ENCODE measurements around the gene AP1AR. TPM values are rescaled to one million over a fixed set of nuclear protein-coding genes. Genes with fewer than 3 reads are reported as not detected.

The AP1AR gene
- total and polyA plus RNA-seq, 4 donors: 7.6 to 14.7 (median 7.8) TPM

DNA sequence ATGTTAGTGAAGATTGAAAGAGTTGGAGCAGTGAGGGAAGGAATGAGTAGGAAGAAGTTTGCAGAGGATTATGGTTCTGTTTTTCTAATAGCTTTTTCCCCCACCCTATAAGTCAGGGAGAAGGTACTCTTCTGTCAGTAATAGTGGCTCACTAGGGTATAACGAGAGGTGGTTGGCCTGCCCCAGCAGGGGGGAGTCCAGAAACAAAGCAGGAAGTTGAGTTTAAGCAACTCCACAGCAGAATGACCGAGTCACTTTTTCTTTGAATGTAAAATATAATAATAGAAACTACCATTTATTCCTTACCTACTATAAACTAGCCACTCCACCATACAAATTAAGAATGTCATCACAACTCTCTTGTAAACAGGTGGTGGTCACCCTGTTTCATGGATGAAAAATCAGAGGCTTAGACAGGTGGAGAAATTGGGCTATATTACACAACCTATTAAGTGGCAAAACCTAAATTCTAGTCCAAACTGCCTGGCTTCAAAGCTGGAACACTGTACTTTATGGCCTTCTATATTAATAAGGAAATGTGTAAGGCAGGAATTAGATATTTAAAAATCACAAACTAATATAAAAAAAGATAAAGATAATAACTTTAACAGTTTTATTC, 21.9 kb downstream of the AP1AR start:
- H3K4me1 ChIP-seq (ENCODE audit: control insufficient read depth in 4 of 4, insufficient read depth in 4 of 4, low read length in 3 of 4): peaks cover 0 to 5% (median 3%) of the 10 kb centered on the region in 4 donors
- no peak overlapping the region for H3K27ac ChIP-seq (ENCODE audit: low read depth in 1 of 2, low read length in 2 of 2)
- no peak overlapping the region for H3K4me3 ChIP-seq (ENCODE audit: low read depth in 1 of 3, low read length in 3 of 3)
- no peak for DNase-seq (ENCODE audit: low spot score)
- H3K9me3 ChIP-seq (ENCODE audit: control insufficient read depth in 4 of 4, low read length in 3 of 4): no peaks in the 10 kb centered on the region
- no peak overlapping the region for H3K9ac ChIP-seq (ENCODE audit: low read depth in 1 of 2, low read length in 2 of 2)
- 64% methylated on average over 2 of the region's 2 CpGs for WGBS
- TF ChIP-seq, protein P1, sequence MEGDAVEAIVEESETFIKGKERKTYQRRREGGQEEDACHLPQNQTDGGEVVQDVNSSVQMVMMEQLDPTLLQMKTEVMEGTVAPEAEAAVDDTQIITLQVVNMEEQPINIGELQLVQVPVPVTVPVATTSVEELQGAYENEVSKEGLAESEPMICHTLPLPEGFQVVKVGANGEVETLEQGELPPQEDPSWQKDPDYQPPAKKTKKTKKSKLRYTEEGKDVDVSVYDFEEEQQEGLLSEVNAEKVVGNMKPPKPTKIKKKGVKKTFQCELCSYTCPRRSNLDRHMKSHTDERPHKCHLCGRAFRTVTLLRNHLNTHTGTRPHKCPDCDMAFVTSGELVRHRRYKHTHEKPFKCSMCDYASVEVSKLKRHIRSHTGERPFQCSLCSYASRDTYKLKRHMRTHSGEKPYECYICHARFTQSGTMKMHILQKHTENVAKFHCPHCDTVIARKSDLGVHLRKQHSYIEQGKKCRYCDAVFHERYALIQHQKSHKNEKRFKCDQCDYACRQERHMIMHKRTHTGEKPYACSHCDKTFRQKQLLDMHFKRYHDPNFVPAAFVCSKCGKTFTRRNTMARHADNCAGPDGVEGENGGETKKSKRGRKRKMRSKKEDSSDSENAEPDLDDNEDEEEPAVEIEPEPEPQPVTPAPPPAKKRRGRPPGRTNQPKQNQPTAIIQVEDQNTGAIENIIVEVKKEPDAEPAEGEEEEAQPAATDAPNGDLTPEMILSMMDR (IDR thresholded peaks at IDR 0.05; ENCODE audit: low read depth, low read length, missing input control): no peak
- no peak for TF ChIP-seq TAF1 (conservative IDR thresholded peaks at IDR 0.05)
- no peak for TF ChIP-seq HNF4G (IDR thresholded peaks at IDR 0.05)
- TF ChIP-seq SP1 (IDR thresholded peaks at IDR 0.05): no peak
- TF ChIP-seq, protein P2, sequence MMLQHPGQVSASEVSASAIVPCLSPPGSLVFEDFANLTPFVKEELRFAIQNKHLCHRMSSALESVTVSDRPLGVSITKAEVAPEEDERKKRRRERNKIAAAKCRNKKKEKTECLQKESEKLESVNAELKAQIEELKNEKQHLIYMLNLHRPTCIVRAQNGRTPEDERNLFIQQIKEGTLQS (IDR thresholded peaks at IDR 0.05): no peak
- TF ChIP-seq, protein P3, sequence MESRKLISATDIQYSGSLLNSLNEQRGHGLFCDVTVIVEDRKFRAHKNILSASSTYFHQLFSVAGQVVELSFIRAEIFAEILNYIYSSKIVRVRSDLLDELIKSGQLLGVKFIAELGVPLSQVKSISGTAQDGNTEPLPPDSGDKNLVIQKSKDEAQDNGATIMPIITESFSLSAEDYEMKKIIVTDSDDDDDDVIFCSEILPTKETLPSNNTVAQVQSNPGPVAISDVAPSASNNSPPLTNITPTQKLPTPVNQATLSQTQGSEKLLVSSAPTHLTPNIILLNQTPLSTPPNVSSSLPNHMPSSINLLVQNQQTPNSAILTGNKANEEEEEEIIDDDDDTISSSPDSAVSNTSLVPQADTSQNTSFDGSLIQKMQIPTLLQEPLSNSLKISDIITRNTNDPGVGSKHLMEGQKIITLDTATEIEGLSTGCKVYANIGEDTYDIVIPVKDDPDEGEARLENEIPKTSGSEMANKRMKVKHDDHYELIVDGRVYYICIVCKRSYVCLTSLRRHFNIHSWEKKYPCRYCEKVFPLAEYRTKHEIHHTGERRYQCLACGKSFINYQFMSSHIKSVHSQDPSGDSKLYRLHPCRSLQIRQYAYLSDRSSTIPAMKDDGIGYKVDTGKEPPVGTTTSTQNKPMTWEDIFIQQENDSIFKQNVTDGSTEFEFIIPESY (IDR thresholded peaks at IDR 0.05): no peak
- H3K27me3 ChIP-seq (ENCODE audit: control insufficient read depth in 4 of 4, insufficient read depth in 4 of 4, low read length in 3 of 4): no peaks in the 10 kb centered on the region
- H3K36me3 ChIP-seq (ENCODE audit: control insufficient read depth in 4 of 4, insufficient read depth in 3 of 4, low read depth in 1 of 4, low read length in 3 of 4): peaks cover 0 to 1% (median 0%) of the 10 kb centered on the region in 4 donors

DNA sequence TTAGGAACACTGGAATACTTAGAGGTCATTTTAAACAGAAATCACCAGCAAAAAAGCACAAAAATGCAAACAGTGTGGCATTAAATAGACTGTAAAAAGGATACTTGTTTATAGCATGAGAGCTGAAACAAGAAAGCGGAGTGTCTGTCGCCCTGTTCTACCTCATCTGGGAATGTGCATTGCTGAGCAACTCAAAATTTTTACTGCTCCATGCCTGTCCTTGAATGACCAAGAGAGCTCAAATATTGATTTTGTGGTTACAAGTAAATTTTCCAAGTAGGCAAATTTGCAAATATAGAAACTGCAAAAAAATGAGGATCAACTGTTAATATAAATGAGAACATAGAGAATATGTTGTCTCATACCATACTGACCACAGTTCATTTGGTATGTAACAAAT, 25.5 kb downstream of the AP1AR start:
- no peak overlapping the region for H3K4me3 ChIP-seq (ENCODE audit: low read depth in 1 of 3, low read length in 3 of 3)
- peaks cover 0 to 5% (median 2%) of the 10 kb centered on the region in 4 donors for H3K4me1 ChIP-seq (ENCODE audit: control insufficient read depth in 4 of 4, insufficient read depth in 4 of 4, low read length in 3 of 4)
- WGBS: 90% methylated on average over 2 of the region's 2 CpGs
- H3K9ac ChIP-seq (ENCODE audit: low read depth in 1 of 2, low read length in 2 of 2): no peak overlapping the region
- DNase-seq (ENCODE audit: low spot score): no peak
- TF ChIP-seq HNF4A (conservative IDR thresholded peaks at IDR 0.05) (no peak), RXRA (IDR thresholded peaks at IDR 0.05) (peak in 1 of 2 donors; percentile 12)
- no peaks in the 10 kb centered on the region for H3K27me3 ChIP-seq (ENCODE audit: control insufficient read depth in 4 of 4, insufficient read depth in 4 of 4, low read length in 3 of 4)
- no peak overlapping the region for H3K27ac ChIP-seq (ENCODE audit: low read depth in 1 of 2, low read length in 2 of 2)
- H3K36me3 ChIP-seq (ENCODE audit: control insufficient read depth in 4 of 4, insufficient read depth in 3 of 4, low read depth in 1 of 4, low read length in 3 of 4): peaks cover 3 to 17% (median 4%) of the 10 kb centered on the region in 4 donors
- no peaks in the 10 kb centered on the region for H3K9me3 ChIP-seq (ENCODE audit: control insufficient read depth in 4 of 4, low read length in 3 of 4)

DNA sequence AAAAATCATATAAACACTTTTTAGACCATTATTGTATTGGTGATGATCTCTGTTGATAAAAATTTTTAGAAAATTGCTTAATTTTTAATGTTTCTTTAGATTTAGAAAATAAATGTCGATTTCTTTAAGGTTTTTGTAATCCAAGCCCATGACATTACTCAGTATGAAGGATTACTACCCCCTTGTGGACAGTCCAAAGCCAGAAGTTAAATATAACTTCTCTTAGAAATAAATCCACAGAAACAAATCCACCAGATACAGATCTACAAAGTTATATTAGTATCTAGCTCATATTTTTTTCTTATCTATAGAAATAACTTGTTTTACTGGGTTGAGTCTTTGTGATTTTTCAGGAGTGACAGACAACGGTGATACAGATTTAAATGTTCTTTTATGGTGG, 35.2 kb downstream of the AP1AR start:
- Histone ChIP-seq H3K27me3 (ENCODE audit: control insufficient read depth in 4 of 4, insufficient read depth in 4 of 4, low read length in 3 of 4) (no peaks in the 10 kb centered on the region), H3K4me3 (ENCODE audit: low read depth in 1 of 3, low read length in 3 of 3) (no peak overlapping the region), H3K9me3 (ENCODE audit: control insufficient read depth in 4 of 4, low read length in 3 of 4) (no peaks in the 10 kb centered on the region), H3K36me3 (ENCODE audit: control insufficient read depth in 4 of 4, insufficient read depth in 3 of 4, low read depth in 1 of 4, low read length in 3 of 4) (peaks cover 0 to 21% (median 5%) of the 10 kb centered on the region in 4 donors), H3K9ac (ENCODE audit: low read depth in 1 of 2, low read length in 2 of 2) (no peak overlapping the region), H3K27ac (ENCODE audit: low read depth in 1 of 2, low read length in 2 of 2) (no peak overlapping the region), H3K4me1 (ENCODE audit: control insufficient read depth in 4 of 4, insufficient read depth in 4 of 4, low read length in 3 of 4) (no peaks in the 10 kb centered on the region)
- DNase-seq (ENCODE audit: low spot score): no peak
- WGBS: 70% methylated on average over 2 of the region's 2 CpGs
- no peak for TF ChIP-seq SP1 (IDR thresholded peaks at IDR 0.05)
- no peak for TF ChIP-seq YY1 (IDR thresholded peaks at IDR 0.05)
- TF ChIP-seq, protein P1 (IDR thresholded peaks at IDR 0.05; ENCODE audit: low read depth, low read length, missing input control): peak; percentile 42
- peak; percentile 68 to 73 for TF ChIP-seq RAD21 (IDR thresholded peaks at IDR 0.05)
